ENCODE results near the gene C16orf95.
A peak's percentile ranks its signal among the peaks of the same experiment; 100 is the strongest.

Gene C16orf95

DNA sequence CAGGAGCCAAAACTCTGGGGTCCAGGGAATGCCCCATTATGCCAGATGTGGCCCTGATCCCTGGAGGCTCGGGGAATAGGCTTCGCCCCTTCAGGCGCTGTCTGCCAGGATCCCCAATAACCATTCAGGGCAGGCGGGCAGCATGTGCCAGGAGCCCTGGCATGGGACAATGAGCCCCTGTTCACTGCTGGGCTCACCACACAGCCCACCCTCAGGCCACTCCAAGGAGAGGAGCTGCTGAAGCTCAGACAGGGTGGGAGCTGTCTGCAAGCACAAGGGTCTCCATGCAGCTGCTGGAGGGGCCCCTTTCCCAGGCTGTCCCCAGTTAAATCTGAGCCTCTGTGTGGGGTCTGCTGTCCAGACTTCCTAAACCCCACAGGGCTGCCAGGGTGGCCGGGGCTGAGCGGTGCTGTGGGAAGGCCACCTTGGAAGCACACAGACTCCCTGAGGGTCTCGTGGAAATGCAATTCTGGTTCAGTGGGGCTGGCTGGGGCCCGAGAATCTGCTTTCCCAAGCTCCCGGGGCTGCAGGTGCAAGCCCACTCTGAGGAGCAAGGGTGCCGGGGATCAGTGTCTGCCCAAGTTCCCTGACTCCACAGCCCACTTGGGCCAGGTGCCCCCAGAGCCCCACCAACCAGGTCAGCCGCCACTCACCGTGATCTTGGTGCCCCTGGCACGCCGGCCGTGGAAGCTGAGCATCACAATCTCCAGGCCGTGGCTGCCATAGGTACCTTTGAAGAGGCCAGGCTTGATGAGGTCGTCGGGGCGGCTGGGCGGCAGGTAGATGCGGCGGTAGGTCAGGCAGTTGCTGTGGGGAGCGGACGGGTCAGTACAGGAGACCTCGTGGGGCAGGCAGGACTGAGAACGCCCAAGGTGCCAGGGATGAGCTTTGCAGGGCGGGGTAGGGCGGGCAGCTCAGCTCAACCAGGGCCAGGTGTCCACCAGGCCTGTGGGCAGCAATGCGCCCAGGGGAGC, 17.7 kb upstream of the C16orf95 start:
- H3K4me3 ChIP-seq (ENCODE audit: low read length) = no peak overlapping the region
- DNase-seq (ENCODE audit: low read depth, low spot score) = no peak

DNA sequence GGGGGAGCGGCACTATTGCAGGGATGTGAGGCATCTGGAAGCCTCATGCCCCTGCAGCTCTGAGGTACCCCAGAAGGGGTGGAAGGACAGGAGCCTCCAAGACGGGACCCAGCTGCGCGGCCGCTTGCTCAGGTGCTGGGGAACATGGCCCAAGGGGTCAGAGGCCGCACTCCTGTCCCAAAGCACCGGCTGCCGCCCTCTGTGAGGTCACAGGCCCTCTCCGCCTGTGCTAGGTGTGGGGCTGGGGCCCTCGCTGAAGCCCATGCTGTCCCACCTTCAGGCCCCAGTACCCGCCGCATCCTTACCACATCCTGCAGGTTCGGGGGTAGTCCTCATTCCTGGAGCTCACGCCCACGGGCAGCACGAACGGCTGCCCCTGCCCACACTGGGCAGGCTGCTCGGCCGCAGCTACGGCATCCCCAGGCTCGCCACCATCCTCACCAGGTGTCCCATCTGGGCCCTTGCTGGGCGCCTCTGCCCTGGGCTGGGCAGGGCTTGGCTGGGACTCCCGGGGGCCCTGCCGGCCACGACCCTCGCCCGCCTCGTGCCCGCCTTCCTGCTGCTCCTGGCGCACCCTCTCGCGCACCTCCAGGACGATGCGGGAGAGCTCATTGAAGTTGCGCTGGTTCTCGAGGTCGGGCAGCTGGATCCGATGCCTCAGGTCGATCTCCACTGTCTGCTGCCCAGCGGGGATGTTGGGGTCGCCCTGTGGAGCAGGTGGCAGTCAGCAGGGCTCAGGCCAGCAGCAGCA, 16.6 kb upstream of the C16orf95 start:
- H3K4me3 ChIP-seq (ENCODE audit: low read length) = no peak overlapping the region
- DNase-seq (ENCODE audit: low read depth, low spot score) = no peak

DNA sequence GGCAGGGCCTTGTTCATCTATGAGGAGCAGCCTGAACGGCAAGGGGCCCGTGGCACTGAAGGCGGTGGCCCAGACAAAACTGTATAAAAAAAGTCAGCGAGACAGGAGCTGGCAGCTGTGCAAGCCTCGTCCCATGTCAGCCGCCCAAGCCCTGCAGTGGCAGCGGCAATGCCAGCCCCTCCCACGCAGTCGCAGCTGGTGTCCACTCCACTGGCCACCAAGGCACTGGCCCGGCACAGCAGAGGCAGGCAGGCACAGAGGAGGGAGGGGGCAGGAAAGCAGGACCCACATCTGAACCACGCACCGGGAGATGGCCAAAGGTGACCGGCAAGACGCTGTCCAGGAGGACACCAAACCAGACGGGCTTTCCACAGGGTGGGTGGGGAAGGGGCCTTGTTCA, 15.9 kb upstream of the C16orf95 start:
- DNase-seq (ENCODE audit: low read depth, low spot score) = no peak
- H3K4me3 ChIP-seq (ENCODE audit: low read length) = no peak overlapping the region

DNA sequence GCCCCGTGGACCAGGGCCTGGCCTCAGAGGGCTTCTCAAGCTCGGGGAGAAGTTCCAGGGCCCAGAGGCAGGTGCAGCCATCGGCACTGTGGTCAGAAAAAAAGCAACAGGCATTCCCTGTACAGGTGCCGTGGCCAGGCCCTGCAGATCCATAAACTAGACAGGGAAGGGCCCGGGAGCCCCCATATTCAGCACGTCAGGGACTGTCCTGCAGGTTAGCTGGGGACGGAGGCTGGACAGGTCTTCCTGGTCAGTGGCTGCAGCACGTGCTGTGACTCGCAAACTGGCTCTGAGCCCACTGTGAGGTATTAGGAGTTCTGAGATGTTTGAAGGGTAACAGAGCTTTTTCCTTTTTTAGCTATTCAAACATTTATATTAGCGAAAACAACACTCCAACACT, 15.0 kb upstream of the C16orf95 start:
- no peak for DNase-seq (ENCODE audit: low read depth, low spot score)
- no peak overlapping the region for H3K4me3 ChIP-seq (ENCODE audit: low read length)

DNA sequence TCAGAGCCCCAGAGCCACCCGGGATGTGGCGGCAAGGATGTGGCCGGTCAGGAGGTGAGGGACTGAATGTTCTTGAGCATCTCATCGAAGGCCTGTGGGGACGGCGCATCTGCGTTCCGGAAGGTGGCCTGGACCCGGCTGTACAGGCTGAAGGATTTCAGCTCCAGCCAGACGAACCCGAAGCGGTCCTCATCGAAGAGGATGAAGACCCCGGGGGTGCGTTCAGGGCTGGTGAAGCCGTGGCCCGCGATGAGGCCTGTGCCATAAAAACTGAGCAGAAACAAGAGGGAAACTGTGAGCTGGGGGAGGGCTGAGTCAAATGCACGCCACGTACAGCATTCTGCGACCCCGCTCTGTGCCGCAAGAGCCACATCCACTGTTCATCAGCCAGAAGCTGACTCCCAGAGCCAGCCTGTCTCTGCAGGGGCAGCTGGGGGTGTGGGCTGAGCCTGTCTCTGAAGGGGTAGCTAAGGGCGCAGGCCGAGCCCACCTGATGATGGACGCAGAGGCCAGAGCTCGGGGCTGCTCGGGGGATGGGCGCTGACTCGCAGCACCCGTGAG, 14.1 kb upstream of the C16orf95 start:
- no peak overlapping the region for H3K4me3 ChIP-seq (ENCODE audit: low read length)
- DNase-seq (ENCODE audit: low read depth, low spot score) = no peak

DNA sequence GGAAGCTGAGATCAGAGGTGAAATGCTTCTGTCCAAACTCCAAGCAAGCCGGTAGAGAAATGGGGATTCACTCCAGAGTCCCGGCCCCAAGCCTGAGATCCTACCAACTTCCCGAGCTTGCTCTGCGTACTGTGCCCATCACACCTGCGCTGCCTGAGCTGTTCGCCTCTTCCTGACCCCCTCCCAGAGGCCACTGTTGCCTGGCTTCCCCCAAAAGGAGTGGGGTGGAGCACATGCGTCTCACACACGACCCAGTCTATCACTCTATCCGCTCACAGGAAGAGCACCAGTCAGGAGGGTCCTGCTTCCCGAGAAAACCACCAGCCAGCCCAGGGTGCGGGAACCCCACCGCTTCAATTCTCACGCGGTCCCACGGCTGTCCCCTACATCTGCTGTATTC, 13.5 kb upstream of the C16orf95 start:
- no peak for DNase-seq (ENCODE audit: low read depth, low spot score)
- no peak overlapping the region for H3K4me3 ChIP-seq (ENCODE audit: low read length)

DNA sequence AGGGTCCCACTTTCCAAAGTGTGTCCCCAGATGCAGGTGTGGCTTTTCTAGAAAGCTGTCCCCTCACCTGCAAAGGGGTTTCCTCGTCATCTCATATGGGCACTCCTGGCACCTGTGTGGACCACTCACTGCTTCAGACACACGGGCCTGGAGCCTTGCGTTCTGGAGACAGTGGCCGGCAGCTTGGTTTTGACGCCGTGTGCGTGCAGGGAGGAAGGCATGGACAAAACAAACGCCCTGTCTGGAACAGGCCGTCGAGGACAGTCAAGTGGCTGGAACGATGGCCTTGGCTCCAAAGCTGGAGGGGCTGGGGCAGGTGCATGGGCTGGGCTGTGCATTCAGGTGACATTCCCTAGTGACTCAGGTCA, 13.0 kb upstream of the C16orf95 start:
- no peak for DNase-seq (ENCODE audit: low read depth, low spot score)
- no peak overlapping the region for H3K4me3 ChIP-seq (ENCODE audit: low read length)

DNA sequence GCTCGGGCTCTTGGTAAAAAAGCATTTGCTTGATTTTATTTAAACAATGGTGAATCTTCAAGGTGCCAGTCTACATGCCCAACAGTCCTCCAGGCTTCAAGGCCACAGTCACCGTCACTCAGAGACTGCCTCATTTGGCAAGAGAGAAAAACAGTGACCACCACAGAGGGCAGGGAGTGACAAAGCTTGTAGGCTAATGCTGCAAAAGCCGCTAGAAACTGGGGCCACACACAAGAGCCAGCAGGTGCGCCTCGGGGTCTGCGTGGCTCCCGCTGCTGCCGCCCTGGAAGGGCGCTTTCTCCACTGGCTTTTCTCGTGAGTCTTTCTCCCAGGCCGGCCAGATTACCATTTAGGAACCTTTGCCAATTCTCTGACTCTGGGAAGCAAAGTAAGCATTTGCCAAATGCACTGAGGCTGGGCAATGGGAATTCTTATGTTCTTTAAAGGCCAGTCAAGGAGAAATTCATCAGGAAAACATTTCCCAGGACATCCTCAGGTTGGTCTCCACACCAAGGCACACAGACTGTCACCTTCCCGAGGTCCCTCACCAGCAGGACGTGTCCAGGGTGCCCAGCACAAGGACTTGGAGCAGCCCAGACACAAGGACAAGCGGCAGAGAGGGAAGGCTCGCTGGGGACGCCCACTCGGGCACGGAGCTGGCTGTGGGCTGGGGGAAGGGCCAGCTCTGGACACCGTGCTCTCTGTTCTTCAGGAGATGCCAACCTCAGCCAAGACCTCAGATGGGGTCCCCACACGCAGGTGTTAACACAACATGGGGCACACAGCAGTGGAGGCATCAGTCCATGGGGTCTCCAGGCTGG, 12.5 kb upstream of the C16orf95 start:
- DNase-seq (ENCODE audit: low read depth, low spot score) = no peak
- no peak overlapping the region for H3K4me3 ChIP-seq (ENCODE audit: low read length)

DNA sequence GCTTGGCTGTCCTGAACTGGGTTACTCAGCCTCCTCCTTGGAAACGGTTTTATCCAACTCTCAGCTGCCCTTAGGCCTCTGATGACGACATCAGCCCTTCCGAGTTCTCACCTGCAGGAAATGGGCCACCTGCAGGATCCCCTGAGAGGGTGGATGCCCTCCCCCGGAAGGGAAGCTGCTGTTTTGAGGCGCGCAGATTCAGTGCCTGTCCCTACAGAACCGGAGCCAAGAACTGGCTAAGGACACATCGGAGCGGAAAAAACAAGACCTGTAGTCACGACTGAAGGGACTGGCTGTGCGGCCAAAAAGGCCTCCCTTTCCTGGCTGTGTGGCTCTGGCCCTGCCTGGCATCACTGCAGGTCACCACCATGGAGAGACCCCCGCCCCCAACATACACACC, 11.7 kb upstream of the C16orf95 start:
- DNase-seq (ENCODE audit: low read depth, low spot score) = no peak
- no peak overlapping the region for H3K4me3 ChIP-seq (ENCODE audit: low read length)

DNA sequence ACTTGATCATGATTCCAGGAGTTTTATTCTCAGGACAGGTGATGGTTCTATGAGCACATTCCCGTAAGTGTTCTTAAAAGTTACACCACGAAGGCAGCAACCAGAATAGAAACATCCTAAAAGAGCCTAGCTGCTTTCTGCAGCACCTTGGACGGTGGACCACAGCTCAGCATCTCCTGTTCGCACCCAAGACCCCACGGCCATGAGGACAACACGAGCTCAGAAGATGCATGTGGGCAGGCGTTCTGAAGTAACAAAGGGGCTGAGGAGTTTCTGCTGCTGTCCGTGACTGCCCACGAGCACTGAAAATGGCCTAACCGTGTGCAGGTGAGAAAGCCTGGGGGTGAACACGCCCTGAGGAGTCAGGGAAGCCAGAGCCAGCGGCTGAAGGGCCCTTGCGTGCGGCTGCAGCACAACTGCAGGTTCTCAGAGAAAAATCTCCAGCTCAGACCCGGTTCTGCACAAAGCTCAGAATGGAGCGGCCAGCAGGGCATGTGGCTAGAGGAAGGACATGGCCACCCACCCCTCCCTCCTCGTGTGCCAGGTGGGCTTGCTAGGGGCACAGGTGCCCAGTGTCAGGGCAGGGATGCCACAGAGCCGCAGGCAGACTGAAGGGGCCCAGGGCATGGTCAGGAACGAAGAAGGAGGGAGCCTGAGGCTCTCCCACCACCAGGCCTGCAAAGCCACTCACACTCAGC, 10.8 kb upstream of the C16orf95 start:
- DNase-seq (ENCODE audit: low read depth, low spot score) = no peak
- no peak overlapping the region for H3K4me3 ChIP-seq (ENCODE audit: low read length)

DNA sequence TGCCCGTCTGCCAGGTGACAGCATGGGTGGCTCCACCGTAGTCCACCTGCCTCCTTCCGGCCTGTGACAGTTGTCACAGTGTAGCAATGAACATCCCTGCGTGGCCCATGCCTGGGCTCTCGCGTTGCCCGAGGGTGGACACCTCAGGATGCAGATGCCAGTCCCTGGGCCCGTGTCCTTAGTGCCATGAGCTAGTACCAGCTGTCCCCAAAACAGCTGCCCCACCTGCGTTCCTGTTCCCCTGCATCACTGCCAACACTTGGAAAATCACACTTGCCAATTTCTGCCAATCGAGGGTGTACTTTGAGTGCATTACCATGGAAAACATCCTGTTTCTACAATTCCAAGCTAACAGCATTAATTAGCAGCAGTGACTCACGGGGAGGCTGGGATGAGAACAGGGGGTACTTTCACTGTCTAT, 9.0 kb upstream of the C16orf95 start:
- H3K4me3 ChIP-seq (ENCODE audit: low read length) = no peak overlapping the region
- DNase-seq (ENCODE audit: low read depth, low spot score) = no peak

DNA sequence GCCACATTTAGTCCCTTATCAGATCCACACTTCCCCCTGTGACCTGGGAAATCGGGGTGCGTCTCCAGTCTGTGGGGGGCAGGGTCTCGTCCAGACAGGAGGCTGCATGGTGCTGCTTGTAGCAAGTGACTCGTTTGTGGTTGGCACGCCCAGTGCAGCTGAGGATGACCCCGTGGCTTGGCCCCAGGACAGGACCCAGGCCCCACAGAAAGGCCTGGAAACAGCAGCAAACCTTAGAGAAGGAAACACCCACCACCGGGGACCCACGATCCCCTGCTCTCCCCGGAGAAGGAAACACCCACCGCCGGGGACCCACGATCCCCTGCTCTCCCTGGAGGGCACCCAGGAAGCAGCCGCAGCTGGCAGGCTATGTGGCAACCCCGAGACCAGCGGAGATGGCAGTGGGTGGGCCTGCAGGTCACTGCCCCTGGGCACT, 8.2 kb upstream of the C16orf95 start:
- H3K4me3 ChIP-seq (ENCODE audit: low read length) = no peak overlapping the region
- no peak for DNase-seq (ENCODE audit: low read depth, low spot score)

DNA sequence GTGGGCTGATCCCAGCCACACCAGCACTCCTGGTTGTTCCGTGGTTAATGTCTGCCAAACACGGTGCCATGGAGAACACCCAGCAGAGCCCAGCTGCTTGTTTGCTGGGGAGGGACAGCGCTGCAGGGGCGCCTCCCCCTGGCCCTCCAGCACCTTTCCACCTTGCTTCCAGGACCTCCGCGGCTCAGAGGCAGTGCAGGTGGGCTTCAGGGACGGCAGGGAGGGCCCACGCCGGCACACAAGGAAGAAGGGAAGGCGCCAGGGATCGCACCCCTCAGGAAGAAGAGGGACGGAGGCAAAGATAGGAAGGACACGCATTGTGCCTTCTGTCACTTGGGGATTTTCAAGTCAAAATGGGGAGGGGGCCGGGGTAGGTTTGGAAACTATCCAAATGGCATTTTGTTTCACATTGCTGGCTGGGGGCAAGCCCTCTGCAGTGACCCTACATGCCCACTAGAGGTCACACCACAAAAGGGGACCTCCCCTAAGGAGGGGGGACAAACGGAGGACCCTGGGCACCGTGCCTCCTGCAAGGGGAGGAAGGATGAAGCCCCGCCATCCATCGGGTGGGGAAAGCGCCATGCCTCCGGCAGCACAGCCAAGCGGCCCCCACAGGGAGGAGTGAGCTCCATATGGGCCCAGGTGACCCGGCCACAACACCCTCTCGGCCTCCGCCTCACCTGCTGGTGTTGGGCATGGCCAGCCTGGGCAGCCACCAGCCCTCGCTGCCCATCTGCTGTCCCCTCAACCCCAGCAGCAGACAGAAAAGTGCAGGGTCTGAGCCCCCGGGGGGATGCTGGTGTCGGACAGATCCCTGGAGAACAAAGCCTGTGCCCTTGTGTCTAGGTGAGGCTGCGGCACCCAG, 7.5 kb upstream of the C16orf95 start:
- peak; percentile 39 for DNase-seq (ENCODE audit: low read depth, low spot score)
- H3K4me3 ChIP-seq (ENCODE audit: low read length) = no peak overlapping the region

DNA sequence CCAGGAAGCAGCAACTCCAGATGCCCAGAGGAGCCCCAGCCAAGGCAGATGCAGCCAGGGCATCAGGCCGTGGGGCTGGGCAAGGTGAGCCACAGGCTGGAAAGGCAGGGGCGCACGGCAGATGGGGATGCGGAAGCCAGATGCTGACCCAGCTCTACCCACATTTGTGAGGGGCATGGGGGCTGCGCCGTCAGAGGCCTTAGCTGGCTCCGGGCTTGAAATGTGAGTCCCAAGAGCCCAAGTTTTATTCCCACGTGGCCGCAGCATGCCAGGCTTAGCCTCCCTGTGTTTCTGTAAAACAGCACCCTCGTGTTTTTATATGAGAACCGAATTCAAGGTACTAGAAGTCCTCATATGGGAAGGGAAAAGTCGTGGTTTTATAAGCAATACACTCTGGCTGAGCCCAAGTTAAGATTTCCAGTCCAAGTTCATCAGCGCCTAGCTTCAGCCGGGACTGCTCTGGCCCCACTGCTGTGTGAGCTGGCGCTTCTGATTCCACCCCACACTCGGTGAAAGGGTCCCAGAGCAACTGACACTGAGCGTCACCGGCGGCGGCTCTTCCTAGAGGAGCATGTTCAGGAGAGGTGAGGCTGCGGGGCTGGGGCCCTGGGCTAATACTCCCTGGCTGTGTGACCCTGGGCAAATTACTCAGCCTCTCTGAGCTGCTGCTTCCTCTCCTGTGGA, 6.7 kb upstream of the C16orf95 start:
- H3K4me3 ChIP-seq (ENCODE audit: low read length) = no peak overlapping the region
- DNase-seq (ENCODE audit: low read depth, low spot score) = no peak

DNA sequence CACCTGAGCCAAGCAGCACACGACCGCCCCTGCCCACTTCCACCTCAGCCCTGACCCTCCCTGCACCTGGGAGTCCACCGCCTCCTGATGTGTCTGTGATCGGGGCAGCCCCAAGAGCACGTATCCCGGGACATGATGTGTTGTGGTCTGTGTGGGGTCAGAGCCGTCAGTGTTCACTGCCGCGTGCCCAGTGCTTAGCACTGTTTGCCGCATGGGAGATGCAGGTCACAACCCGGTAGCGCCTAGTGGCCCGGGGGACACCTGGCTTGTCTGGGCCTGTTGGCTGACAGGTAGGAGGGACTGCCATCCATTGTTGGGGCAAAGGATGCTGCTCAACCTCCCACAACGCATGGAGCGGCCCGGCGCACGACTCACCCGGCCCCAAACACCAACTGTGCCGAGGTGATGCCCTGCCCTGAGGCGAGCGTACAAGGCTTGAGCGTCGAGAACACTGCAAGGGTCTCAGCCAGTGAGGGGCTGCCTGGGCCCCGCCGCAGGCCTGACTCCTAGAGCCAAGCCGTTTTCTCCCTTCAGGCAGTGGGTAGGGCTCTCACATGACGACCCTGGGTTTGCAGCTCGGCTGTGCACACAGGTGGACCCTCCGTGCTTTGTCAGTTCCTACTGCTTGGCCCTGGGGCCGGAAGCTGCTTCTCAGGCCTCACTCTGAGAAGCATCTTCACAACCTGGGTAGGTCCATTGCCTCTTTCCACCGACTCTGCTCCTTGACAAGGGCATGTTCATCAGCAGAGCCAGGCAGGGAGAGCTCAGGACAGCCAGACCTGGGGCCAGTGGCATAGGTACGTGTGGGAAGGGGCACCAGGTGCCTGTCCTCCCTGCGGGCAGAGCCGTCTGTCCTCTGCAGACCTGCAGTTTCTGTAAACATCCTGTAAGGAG, 5.9 kb upstream of the C16orf95 start:
- no peak overlapping the region for H3K4me3 ChIP-seq (ENCODE audit: low read length)
- DNase-seq (ENCODE audit: low read depth, low spot score) = no peak

DNA sequence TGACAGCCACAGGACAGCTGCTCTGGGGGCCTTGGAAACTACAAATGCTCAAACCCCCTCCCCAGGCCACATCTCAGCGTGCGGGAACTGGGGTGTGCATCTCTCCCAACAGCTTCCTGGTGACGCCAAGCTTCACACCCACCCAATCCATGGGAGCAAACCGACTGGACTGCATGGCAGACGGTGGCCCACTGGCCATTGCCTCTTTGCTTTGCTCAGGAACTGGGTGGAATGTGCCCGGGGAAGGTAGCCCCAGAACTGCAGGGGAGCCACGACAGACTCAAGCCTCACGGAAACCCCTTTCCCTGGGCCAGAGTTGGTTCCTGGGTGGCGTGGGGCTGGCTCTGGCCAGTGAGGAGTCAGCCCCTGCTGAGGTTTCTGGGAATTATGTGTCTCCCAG, 5.2 kb upstream of the C16orf95 start:
- no peak overlapping the region for H3K4me3 ChIP-seq (ENCODE audit: low read length)
- no peak for DNase-seq (ENCODE audit: low read depth, low spot score)
